H9 (cell line): Measurements from ENCODE around the gene SRXN1. TPM values are rescaled to one million over a fixed set of nuclear protein-coding genes. Genes with fewer than 3 reads are reported as not detected.

Experiments used
- DNase-seq: peaks from one replicate; pipeline ENCODE4 v3.0.0-alpha.2; 2017
- H2AFZ ChIP-seq: one replicate; pipeline ENCODE4 v1.6.1; 2013; ENCODE audit warnings: mild to moderate bottlenecking, low read length, control low read depth, moderate library complexity
- H2AK5ac ChIP-seq: 2 replicates; pipeline ENCODE4 v1.6.1; 2013; ENCODE audit warnings: low read length, control low read depth, mixed read lengths; ENCODE audit not compliant: insufficient read length
- H2BK120ac ChIP-seq: one replicate; pipeline ENCODE4 v1.6.1; 2013; ENCODE audit warnings: low read depth, mild to moderate bottlenecking, low read length, control low read depth, inconsistent platforms; ENCODE audit not compliant: poor library complexity, severe bottlenecking
- H2BK12ac ChIP-seq: 2 replicates; pipeline ENCODE4 v1.6.1; 2013; ENCODE audit warnings: low read length, control low read depth, mixed read lengths, low read depth; ENCODE audit not compliant: insufficient read length
- H2BK15ac ChIP-seq: 2 replicates; pipeline ENCODE4 v1.6.1; 2013; ENCODE audit warnings: low read depth, low read length, control low read depth
- H2BK20ac ChIP-seq: one replicate; pipeline ENCODE4 v1.6.1; 2013; ENCODE audit warnings: low read depth, mild to moderate bottlenecking, low read length, control low read depth, inconsistent platforms; ENCODE audit not compliant: poor library complexity, severe bottlenecking
- H2BK5ac ChIP-seq: 2 replicates; pipeline ENCODE4 v1.6.1; 2013; ENCODE audit warnings: low read length, control low read depth, mixed read lengths; ENCODE audit not compliant: insufficient read length
- H3K14ac ChIP-seq: 2 replicates; pipeline ENCODE4 v1.6.1; 2013; ENCODE audit warnings: low read length, control low read depth; ENCODE audit not compliant: insufficient read depth
- H3K18ac ChIP-seq: 2 replicates; pipeline ENCODE4 v1.6.1; 2013; ENCODE audit warnings: low read depth, mild to moderate bottlenecking, mixed read lengths, low read length, control low read depth; ENCODE audit not compliant: insufficient read length
- H3K23ac ChIP-seq: 2 replicates; pipeline ENCODE4 v1.6.1; 2013; ENCODE audit warnings: low read length, control low read depth, mixed read lengths, low read depth; ENCODE audit not compliant: insufficient read length
- H3K23me2 ChIP-seq: 2 replicates; pipeline ENCODE4 v1.6.1; 2013; ENCODE audit warnings: low read depth, mild to moderate bottlenecking, mixed read lengths, low read length, control low read depth; ENCODE audit not compliant: insufficient read length, poor library complexity, severe bottlenecking
- H3K27ac ChIP-seq: 2 replicates; pipeline ENCODE4 v1.5.1; 2013; ENCODE audit warnings: low read length, control low read depth, mixed read lengths, low read depth; ENCODE audit not compliant: insufficient read length
- H3K27me3 ChIP-seq: 2 replicates; pipeline ENCODE4 v1.6.1; 2013; ENCODE audit warnings: low read length, control low read depth, inconsistent platforms; ENCODE audit not compliant: insufficient read depth
- H3K4ac ChIP-seq: 2 replicates; pipeline ENCODE4 v1.6.1; 2013; ENCODE audit warnings: low read depth, mild to moderate bottlenecking, control low read depth, inconsistent platforms, low read length, moderate library complexity
- H3K4me1 ChIP-seq: 2 replicates; pipeline ENCODE4 v1.6.1; 2013; ENCODE audit warnings: low read length, control low read depth, inconsistent platforms; ENCODE audit not compliant: insufficient read depth
- H3K4me2 ChIP-seq: 2 replicates; pipeline ENCODE4 v1.6.1; 2013; ENCODE audit warnings: low read length, control low read depth, mixed read lengths; ENCODE audit not compliant: insufficient read length, insufficient read depth
- H3K56ac ChIP-seq: 2 replicates; pipeline ENCODE4 v1.6.1; 2013; ENCODE audit warnings: low read depth, mild to moderate bottlenecking, mixed read lengths, low read length, control low read depth; ENCODE audit not compliant: insufficient read length
- H3K79me1 ChIP-seq: 2 replicates; pipeline ENCODE4 v1.6.1; 2013; ENCODE audit warnings: low read depth, mild to moderate bottlenecking, moderate library complexity, low read length, control low read depth, inconsistent platforms; ENCODE audit not compliant: insufficient read depth, poor library complexity, severe bottlenecking
- H3K79me2 ChIP-seq: 2 replicates; pipeline ENCODE4 v1.6.1; 2013; ENCODE audit warnings: low read length, control low read depth, inconsistent platforms; ENCODE audit not compliant: insufficient read depth
- H3K9ac ChIP-seq: 2 replicates; pipeline ENCODE4 v1.6.1; 2013; ENCODE audit warnings: low read length, control low read depth, mixed read lengths; ENCODE audit not compliant: insufficient read length; ENCODE audit errors: extremely low read depth
- H3K9me3 ChIP-seq: one replicate; pipeline ENCODE4 v1.6.1; 2013; ENCODE audit warnings: low read depth, low read length, inconsistent platforms; ENCODE audit not compliant: control insufficient read depth
- H3T11ph ChIP-seq: one replicate; pipeline ENCODE4 v1.6.1; 2013; ENCODE audit warnings: mild to moderate bottlenecking, low read length, control low read depth, inconsistent platforms
- H4K20me1 ChIP-seq: one replicate; pipeline ENCODE4 v1.6.1; 2013; ENCODE audit not compliant: control insufficient read depth, insufficient read length, insufficient read depth
- H4K5ac ChIP-seq: 2 replicates; pipeline ENCODE4 v1.6.1; 2013; ENCODE audit warnings: low read depth, mild to moderate bottlenecking, mixed read lengths, low read length, control low read depth; ENCODE audit not compliant: insufficient read length
- H4K8ac ChIP-seq: replicated peaks from 2 replicates; pipeline ENCODE4 v1.6.1; 2013; ENCODE audit warnings: low read length, control low read depth, mixed read lengths, low read depth; ENCODE audit not compliant: insufficient read length
- H4K91ac ChIP-seq: 2 replicates; pipeline ENCODE4 v1.6.1; 2013; ENCODE audit warnings: low read depth, mild to moderate bottlenecking, moderate library complexity, mixed read lengths, low read length, control low read depth; ENCODE audit not compliant: insufficient read length
- H3K27ac Mint-ChIP-seq, 3 experiments: 2 replicates in 2 of 3; 3 replicates in 1 of 3; pipeline ENCODE4 v1.8.0; 2020 to 2021; ENCODE audit warnings: mixed read lengths in 3 of 3, mild to moderate bottlenecking in 1 of 3, moderate library complexity in 1 of 3
- H3K27me3 Mint-ChIP-seq: 2 replicates; pipeline ENCODE4 v1.8.0; 2021; ENCODE audit warnings: low read depth, mild to moderate bottlenecking, moderate library complexity, mixed read lengths
- H3K36me3 Mint-ChIP-seq, 3 experiments: 2 replicates in 2 of 3; 3 replicates in 1 of 3; pipeline ENCODE4 v1.8.0; 2020 to 2021; ENCODE audit warnings: low read depth in 3 of 3, mixed read lengths in 3 of 3; ENCODE audit not compliant: insufficient read depth in 1 of 3
- H3K4me1 Mint-ChIP-seq, 2 experiments: 2 replicates each; pipeline ENCODE4 v1.8.0; 2020; ENCODE audit warnings: mixed read lengths in 2 of 2
- H3K4me3 Mint-ChIP-seq, 2 experiments: 2 replicates in 1 of 2; 3 replicates in 1 of 2; pipeline ENCODE4 v1.8.0; 2020 to 2021; ENCODE audit warnings: mild to moderate bottlenecking in 2 of 2, mixed read lengths in 2 of 2, moderate library complexity in 1 of 2
- H3K9me3 Mint-ChIP-seq, 2 experiments: 2 replicates in 1 of 2; 3 replicates in 1 of 2; pipeline ENCODE4 v1.8.0; 2020; ENCODE audit warnings: mild to moderate bottlenecking in 2 of 2, mixed read lengths in 2 of 2, moderate library complexity in 1 of 2
- CTCF ChIP-seq: fragments of 200-600 bp; sonication (generic); conservative IDR thresholded peaks from 3 replicates; pipeline ENCODE4 v1.8.0; 2021; ENCODE audit warnings: antibody characterized with exemption, mild to moderate bottlenecking
- WGBS: extraction: QIAGEN DNeasy Blood & Tissue Kit; methylation state at CpG from one replicate; pipeline ENCODE4 v1.1.7; 2013; ENCODE audit warnings: missing lambda C conversion rate, low lambda C conversion rate, mixed read lengths; ENCODE audit not compliant: insufficient read length; ENCODE audit errors: extremely low coverage; 5-methylcytosine and 5-hydroxymethylcytosine counted together
- total RNA-seq: library from RNA; stranded (reverse); gene quantifications from 2 replicates; pipeline ENCODE4 v1.2.1, GENCODE V29; 2021

Gene SRXN1
- total RNA-seq, 1 experiment from 2014 or later: 25.7 TPM

- H2BK12ac ChIP-seq: no peak overlapping the region
Measured at GRCh38 chr20:622161-622560, 30.8 kb downstream of the SRXN1 start.

More at GRCh38 chr20:622161-622560, 30.8 kb downstream of the SRXN1 start:
- H3K14ac ChIP-seq: no peak overlapping the region; the same call in 1 of the 2 replicates
- no peak overlapping the region for H3K4me2 ChIP-seq
- peaks cover 6 to 7% of the 10 kb centered on the region in 2 experiments for H3K9me3 Mint-ChIP-seq
- H3K9ac ChIP-seq: no peak overlapping the region
- H3K27me3 ChIP-seq: no peaks in the 10 kb centered on the region
- 0 out of 2 replicates have a peak, but pooled peaks cover 5% of the 10 kb centered on the region for H3K4me1 ChIP-seq
- no CpG with 5 or more reads among the region's 7 CpGs for WGBS
- no peak overlapping the region for H3K56ac ChIP-seq
- no peak overlapping the region for H3K27ac ChIP-seq
- no peak overlapping the region for H2BK15ac ChIP-seq
- H4K8ac ChIP-seq: no peak overlapping the region
- no peaks in the 10 kb centered on the region for H3K79me2 ChIP-seq
- H3K4me1 Mint-ChIP-seq: peaks cover 13 to 19% of the 10 kb centered on the region in 2 experiments
- H3K4ac ChIP-seq: no peak overlapping the region
- no peak overlapping the region for H2BK20ac ChIP-seq
- no peak overlapping the region for H3K23ac ChIP-seq
- no peak overlapping the region for H4K91ac ChIP-seq
- H3T11ph ChIP-seq: no peak overlapping the region
- H3K36me3 Mint-ChIP-seq: peaks cover 0 to 5% (median 0%) of the 10 kb centered on the region in 3 experiments; a peak in 2 of 7 replicates
- no peak for TF ChIP-seq CTCF
- H3K23me2 ChIP-seq: no peaks in the 10 kb centered on the region
- no peak overlapping the region for H4K5ac ChIP-seq
- H3K27ac Mint-ChIP-seq: no peak overlapping the region; a peak in 1 of 7 replicates
- H2BK120ac ChIP-seq: no peak overlapping the region
- H4K20me1 ChIP-seq: no peaks in the 10 kb centered on the region
- no peaks in the 10 kb centered on the region for H3K79me1 ChIP-seq
- H2AFZ ChIP-seq: no peak overlapping the region
- no peak overlapping the region for H2AK5ac ChIP-seq
- H3K18ac ChIP-seq: no peak overlapping the region
- no peak overlapping the region for H3K4me3 Mint-ChIP-seq
- DNase-seq: no peak
- H3K9me3 ChIP-seq: peaks cover 4% of the 10 kb centered on the region
- no peak overlapping the region for H2BK5ac ChIP-seq
- peaks cover 18% of the 10 kb centered on the region for H3K27me3 Mint-ChIP-seq
